KBM-7 (cell line): ENCODE measurements around the gene PRSS48.

ENCODE experiments used
- DNase-seq: peaks from one replicate; pipeline ENCODE4 v3.0.0-alpha.2; 2015
- in situ Hi-C: fragments of 300-500 bp; cut with MboI; formaldehyde crosslinking; loops from 2 replicates; pipeline ENCODE4 v1.14.3; 2020; ENCODE audit warnings: low sequenced_read_pairs, low pct_unique_long_range_greater_than_20kb, mixed read lengths

PRSS48 gene

DNA sequence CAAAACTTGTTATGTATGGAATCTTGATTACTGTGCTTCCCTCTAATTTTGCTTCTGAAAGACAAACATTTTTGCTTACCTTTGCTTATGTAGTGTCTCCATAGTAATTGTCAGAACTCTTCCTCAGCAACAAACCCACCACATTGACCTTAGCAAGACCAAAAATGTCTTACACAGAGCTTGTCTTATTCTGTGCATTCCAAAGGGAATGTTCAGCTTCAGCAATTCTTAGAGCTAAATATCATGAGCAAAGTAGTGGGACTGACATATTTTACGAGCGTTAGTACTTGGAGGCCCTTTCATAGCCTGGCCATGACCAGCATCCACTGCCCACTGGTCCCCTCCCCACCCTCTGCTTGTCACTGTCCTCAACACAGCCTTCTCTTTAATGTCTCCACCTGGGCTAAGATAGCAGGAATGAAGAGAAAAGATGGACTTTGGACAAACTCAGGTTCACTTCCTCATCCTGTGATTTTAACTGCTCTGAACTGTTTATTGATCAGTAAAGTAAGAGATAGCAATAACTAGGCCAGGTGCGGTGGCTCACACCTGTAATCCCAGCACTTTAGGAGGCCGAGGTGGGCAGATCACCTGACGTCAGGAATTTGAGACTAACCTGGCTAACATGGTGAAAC lies 63.9 kb downstream of the PRSS48 start:
- DNase-seq: no peak
- in situ Hi-C loops: no loop called here
